ENCODE measurements around the gene HUNK.

DNA sequence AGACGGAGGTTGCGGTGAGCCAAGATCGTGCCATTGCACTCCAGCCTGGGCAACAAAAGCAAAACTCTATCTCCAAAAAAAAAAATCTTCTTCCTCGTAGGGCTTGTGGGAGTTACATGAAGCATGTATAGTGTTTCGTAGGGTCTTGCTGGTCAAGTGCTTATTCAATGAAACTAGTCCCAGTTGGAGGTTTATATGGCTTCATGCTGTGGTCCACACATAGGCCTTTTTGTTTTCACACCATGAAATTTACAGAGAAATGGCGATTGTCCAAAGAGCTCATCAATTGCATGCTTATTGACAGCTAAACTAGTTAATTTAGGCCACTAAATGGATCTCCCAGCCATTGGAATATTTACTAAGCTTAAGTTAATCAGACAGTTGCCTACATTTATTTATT is 29.6 kb downstream of the HUNK start:
- TF ChIP-seq, protein P1, sequence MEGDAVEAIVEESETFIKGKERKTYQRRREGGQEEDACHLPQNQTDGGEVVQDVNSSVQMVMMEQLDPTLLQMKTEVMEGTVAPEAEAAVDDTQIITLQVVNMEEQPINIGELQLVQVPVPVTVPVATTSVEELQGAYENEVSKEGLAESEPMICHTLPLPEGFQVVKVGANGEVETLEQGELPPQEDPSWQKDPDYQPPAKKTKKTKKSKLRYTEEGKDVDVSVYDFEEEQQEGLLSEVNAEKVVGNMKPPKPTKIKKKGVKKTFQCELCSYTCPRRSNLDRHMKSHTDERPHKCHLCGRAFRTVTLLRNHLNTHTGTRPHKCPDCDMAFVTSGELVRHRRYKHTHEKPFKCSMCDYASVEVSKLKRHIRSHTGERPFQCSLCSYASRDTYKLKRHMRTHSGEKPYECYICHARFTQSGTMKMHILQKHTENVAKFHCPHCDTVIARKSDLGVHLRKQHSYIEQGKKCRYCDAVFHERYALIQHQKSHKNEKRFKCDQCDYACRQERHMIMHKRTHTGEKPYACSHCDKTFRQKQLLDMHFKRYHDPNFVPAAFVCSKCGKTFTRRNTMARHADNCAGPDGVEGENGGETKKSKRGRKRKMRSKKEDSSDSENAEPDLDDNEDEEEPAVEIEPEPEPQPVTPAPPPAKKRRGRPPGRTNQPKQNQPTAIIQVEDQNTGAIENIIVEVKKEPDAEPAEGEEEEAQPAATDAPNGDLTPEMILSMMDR (conservative IDR thresholded peaks at IDR 0.05), result no peak
- no peak for TF ChIP-seq ZFX (IDR thresholded peaks at IDR 0.05)

Data from C4-2B (cell line).